Measurements from ENCODE around the gene ZNF644.

DNA sequence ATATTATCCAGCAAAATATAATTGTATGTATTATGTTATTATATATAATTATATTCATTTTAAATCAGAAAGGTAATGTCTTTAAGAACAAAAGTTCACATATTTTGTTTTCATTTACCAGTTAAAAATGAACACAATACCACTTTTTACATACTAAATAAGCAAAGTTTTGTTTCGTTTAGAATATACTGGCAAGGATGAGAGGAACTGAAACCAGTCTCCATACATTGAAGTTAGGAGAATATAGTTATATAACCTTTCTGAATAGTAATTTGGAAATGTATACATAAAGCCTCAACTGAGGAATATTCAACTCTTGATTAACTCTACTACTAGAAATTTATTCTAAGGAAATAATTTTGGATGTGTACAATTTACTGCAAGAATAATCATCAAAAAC, 110.5 kb downstream of the ZNF644 start:
- TF ChIP-seq POLR2A (IDR thresholded peaks at IDR 0.05), result no peak
- TF ChIP-seq, protein P1, sequence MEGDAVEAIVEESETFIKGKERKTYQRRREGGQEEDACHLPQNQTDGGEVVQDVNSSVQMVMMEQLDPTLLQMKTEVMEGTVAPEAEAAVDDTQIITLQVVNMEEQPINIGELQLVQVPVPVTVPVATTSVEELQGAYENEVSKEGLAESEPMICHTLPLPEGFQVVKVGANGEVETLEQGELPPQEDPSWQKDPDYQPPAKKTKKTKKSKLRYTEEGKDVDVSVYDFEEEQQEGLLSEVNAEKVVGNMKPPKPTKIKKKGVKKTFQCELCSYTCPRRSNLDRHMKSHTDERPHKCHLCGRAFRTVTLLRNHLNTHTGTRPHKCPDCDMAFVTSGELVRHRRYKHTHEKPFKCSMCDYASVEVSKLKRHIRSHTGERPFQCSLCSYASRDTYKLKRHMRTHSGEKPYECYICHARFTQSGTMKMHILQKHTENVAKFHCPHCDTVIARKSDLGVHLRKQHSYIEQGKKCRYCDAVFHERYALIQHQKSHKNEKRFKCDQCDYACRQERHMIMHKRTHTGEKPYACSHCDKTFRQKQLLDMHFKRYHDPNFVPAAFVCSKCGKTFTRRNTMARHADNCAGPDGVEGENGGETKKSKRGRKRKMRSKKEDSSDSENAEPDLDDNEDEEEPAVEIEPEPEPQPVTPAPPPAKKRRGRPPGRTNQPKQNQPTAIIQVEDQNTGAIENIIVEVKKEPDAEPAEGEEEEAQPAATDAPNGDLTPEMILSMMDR (IDR thresholded peaks at IDR 0.05), result no peak
- TF ChIP-seq POLR2AphosphoS5 (IDR thresholded peaks at IDR 0.05), result no peak

Data from prostate gland (tissue), 2 donors.